Right ventricle myocardium inferior (tissue), 1 donor: ENCODE data around the gene POGLUT3. TPM values are rescaled to one million over a fixed set of nuclear protein-coding genes. Genes with fewer than 3 reads are reported as not detected.

Source experiments
- ATAC-seq: fragments of 200-7000 bp; cut with Tn5 transposase; one replicate; pipeline ENCODE4 v1.9.1; 2020; ENCODE audit warnings: mild to moderate bottlenecking, moderate library complexity
- DNase-seq: peaks from one replicate; pipeline ENCODE4 v3.0.0; 2021; ENCODE audit errors: missing footprints
- intact Hi-C: fragments of 100-400 bp; cut with DNase I; formaldehyde crosslinking; loops from one replicate; pipeline ENCODE4 v1.11.0; 2022
- total RNA-seq: library from RNA; stranded (reverse); fragmentation: NEBNext Ultra II Directional; extraction: Animal tissue kit (Norgen Biotek cat#: 25700); gene quantifications from one replicate; pipeline ENCODE4 v1.2.1, GENCODE V29; 2021
- donor health status: DM: no; HTN: yes; CAD: no; lungs with severe emphysema.

POGLUT3 gene
- total RNA-seq, 1 donor from 2014 or later: 13.0 TPM

GRCh38 chr11:108466405-108466804 lies 31.8 kb downstream of the POGLUT3 start:
- intact Hi-C loops: loop anchor here (2.0 to 5.0 kb wide), 4 partner anchors 126 to 344 kb away; partner anchors contain the start of genes ACAT1, ATM, EXPH5 and NPAT
- DNase-seq: no peak
- ATAC-seq: no peak

GRCh38 chr11:108453207-108453835 lies 44.9 kb downstream of the POGLUT3 start:
- DNase-seq (no peak), ATAC-seq (no peak)

More at GRCh38 chr11:108453207-108453835, 44.9 kb downstream of the POGLUT3 start:
- intact Hi-C loops: no loop called here

Other genes with a start within 250 kb of the POGLUT3 start
- 0.43 TPM for gene C11orf65, start 30.9 kb downstream of the POGLUT3 start, total RNA-seq
- gene EXPH5, start 95.4 kb upstream of the POGLUT3 start, total RNA-seq: 2.2 TPM
- gene DDX10, start 166.7 kb upstream of the POGLUT3 start, total RNA-seq: 12.2 TPM